ENCODE data around the gene HOXB3.

Gene HOXB3

GRCh38 chr17:48611681-48612455 lies 21.8 kb upstream of the HOXB3 start:
- DNase-seq, result no peak

- no peak for DNase-seq
Observed at GRCh38 chr17:48611213-48611612, 21.2 kb upstream of the HOXB3 start.

GRCh38 chr17:48610282-48611211 lies 20.5 kb upstream of the HOXB3 start, which contains the start of gene HOXB7:
HOXB7 (minus strand) TSS chr17:48611017; CDS start chr17:48610918, 99 bp downstream.
- no peak for DNase-seq

- DNase-seq, result no peak
Observed at GRCh38 chr17:48609759-48610281, 19.8 kb upstream of the HOXB3 start.

- no peak for DNase-seq
Observed at GRCh38 chr17:48609033-48609432, 19.0 kb upstream of the HOXB3 start.

GRCh38 chr17:48608494-48608834 lies 18.4 kb upstream of the HOXB3 start:
- no peak for DNase-seq

GRCh38 chr17:48606892-48607614 lies 17.0 kb upstream of the HOXB3 start:
- DNase-seq, result no peak

- no peak for DNase-seq
Observed at GRCh38 chr17:48605991-48606891, 16.2 kb upstream of the HOXB3 start.

GRCh38 chr17:48605409-48605919 lies 15.4 kb upstream of the HOXB3 start:
- DNase-seq, result no peak

- DNase-seq, result no peak
Observed at GRCh38 chr17:48604770-48605329, 14.8 kb upstream of the HOXB3 start, which contains the start of gene HOXB6. HOXB6 (minus strand) TSS chr17:48604986; CDS start chr17:48598150, 6,836 bp downstream.

GRCh38 chr17:48603959-48604769 lies 14.1 kb upstream of the HOXB3 start:
- DNase-seq, result no peak

- no peak for DNase-seq
Observed at GRCh38 chr17:48601539-48602425, 11.7 kb upstream of the HOXB3 start.

GRCh38 chr17:48601207-48601538 lies 11.1 kb upstream of the HOXB3 start:
- DNase-seq, result no peak

GRCh38 chr17:48600244-48601098 lies 10.4 kb upstream of the HOXB3 start:
- peak; percentile 45 for DNase-seq

GRCh38 chr17:48599354-48599753 lies 9.3 kb upstream of the HOXB3 start:
- no peak for DNase-seq

- DNase-seq, result no peak
Observed at GRCh38 chr17:48598736-48599135, 8.7 kb upstream of the HOXB3 start.

GRCh38 chr17:48597778-48598631 lies 8.0 kb upstream of the HOXB3 start:
- no peak for DNase-seq

GRCh38 chr17:48597528-48597777 lies 7.4 kb upstream of the HOXB3 start:
- DNase-seq, result no peak
